Gastrocnemius medialis (tissue), 4 donors: ENCODE results near the gene ZSWIM7. TPM values are rescaled to one million over a fixed set of nuclear protein-coding genes. Genes with fewer than 3 reads are reported as not detected.

Source experiments
- ATAC-seq, 2 donors: fragments of 150-250 bp; one replicate each; pipeline ENCODE4 v1.9.1; 2016
- DNase-seq, 2 donors: peaks; one replicate each; pipeline ENCODE4 v3.0.0-alpha.2; 2019
- H3K27ac ChIP-seq, 4 donors: fragments of 200-600 bp; sonication (generic); 1 replicate in 1 of 4; 2 replicates in 3 of 4; pipeline ENCODE4 v1.5.1; 2016 to 2018; ENCODE audit warnings: mild to moderate bottlenecking in 2 of 4, moderate library complexity in 1 of 4
- H3K27me3 ChIP-seq, 3 donors: fragments of 200-600 bp; sonication (generic) in 2 of 3; 1 replicate in 1 of 3; 2 replicates in 2 of 3; pipeline versions ENCODE4 v1.5.1 to v1.6.0; 2016 to 2019; ENCODE audit warnings: mild to moderate bottlenecking in 1 of 3, moderate library complexity in 1 of 3
- H3K36me3 ChIP-seq, 2 donors: fragments of 200-600 bp; sonication (generic) in 1 of 2; one replicate each; pipeline ENCODE4 v1.5.1; 2017 to 2018
- H3K4me1 ChIP-seq, 2 donors: fragments of 200-600 bp; sonication (generic) in 1 of 2; one replicate each; pipeline ENCODE4 v1.5.1; 2016 to 2017; ENCODE audit warnings: mild to moderate bottlenecking in 2 of 2
- H3K4me3 ChIP-seq, 4 donors: fragments of 200-600 bp; sonication (generic) in 3 of 4; 1 replicate in 1 of 4; 2 replicates in 3 of 4; pipeline ENCODE4 v1.5.1; 2016 to 2019; ENCODE audit warnings: mild to moderate bottlenecking in 2 of 4
- H3K9me3 ChIP-seq, 3 donors: fragments of 200-600 bp; sonication (generic) in 2 of 3; 1 replicate in 1 of 3; 2 replicates in 2 of 3; pipeline ENCODE4 v1.5.1; 2016 to 2019
- POLR2A ChIP-seq, 2 donors: fragments of 450-650 bp; IDR thresholded peaks; one replicate each; pipeline ENCODE4 v1.6.1; 2017; ENCODE audit warnings: antibody characterized with exemption in 2 of 2, mild to moderate bottlenecking in 2 of 2, moderate library complexity in 2 of 2
- in situ Hi-C, 4 donors: fragments of 200-750 bp; cut with MboI; loops; one replicate each; pipeline versions ENCODE4 v1.15.0 to v1.8.0; 2017; ENCODE audit warnings: low sequenced_read_pairs in 4 of 4
- intact Hi-C: fragments of 100-400 bp; cut with DNase I; formaldehyde crosslinking; loops from one replicate; pipeline ENCODE4 v1.15.1; 2023; ENCODE audit warnings: low total_unique reads
- total RNA-seq, 4 donors: library from RNA; depleted of rRNA; stranded (reverse); fragments of >200 nt; gene quantifications; one replicate each; pipeline versions ENCODE4 v1.1.0 to v1.2.3, GENCODE V29; 2016
- TF ChIP-seq, protein P1 (sequence below), 5 experiments: fragments of 450-650 bp in 3 of 5; fragments of 200-600 bp in 2 of 5; sonication (generic) in 2 of 5; IDR thresholded peaks in 4 of 5; conservative IDR thresholded peaks in 1 of 5; 1 replicate in 4 of 5; 2 replicates in 1 of 5; pipeline ENCODE4 v1.5.1; 2016 to 2019; ENCODE audit warnings: antibody characterized with exemption in 5 of 5, mild to moderate bottlenecking in 3 of 5, moderate library complexity in 3 of 5

ZSWIM7 gene
- total RNA-seq, 4 donors from 2014 or later = 13.2 to 19.5 (median 19.1) TPM

DNA sequence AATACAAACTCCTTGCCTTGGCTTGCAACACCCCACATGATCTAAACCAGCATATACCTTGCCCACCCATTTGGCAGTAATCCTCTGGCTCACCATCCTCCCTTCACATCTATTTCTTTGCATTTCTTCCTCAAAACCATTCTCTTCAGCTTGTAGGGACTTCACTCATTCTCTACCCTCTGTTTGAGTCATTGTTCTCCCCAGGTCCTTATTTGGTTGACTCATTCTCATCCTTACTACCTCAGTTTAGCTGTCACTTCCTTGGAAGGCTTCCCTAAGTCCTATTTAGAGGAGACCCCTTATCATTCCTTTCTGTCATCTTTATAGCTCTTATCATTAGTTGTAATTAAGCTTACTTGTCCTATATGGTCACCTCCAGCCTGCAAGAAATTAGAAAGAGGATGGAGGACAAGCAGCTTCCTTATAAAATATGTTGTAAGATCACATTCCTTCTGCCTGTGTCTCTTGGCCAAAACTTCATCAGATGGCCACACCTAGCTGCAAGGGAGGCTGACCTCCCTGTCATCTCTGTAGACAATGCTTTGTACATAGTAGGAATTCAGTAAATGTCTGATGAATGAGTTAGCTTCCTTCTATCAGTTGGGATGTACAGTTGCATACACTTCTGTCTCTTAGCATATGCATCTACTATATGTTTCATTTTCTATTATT lies 1.9 kb upstream of the ZSWIM7 start:
- DNase-seq = no peak
- Histone ChIP-seq H3K36me3 (peaks cover 0 to 54% of the 10 kb centered on the region in 2 donors), H3K27ac (peak overlapping the region in 2 of 4 donors; percentile 94), H3K4me1 (peaks cover 11 to 21% of the 10 kb centered on the region in 2 donors), H3K9me3 (no peaks in the 10 kb centered on the region), H3K27me3 (no peaks in the 10 kb centered on the region), H3K4me3 (peak overlapping the region in 2 of 4 donors; percentile 81 to 96)
- intact Hi-C loops = loop anchor here (10.0 kb wide), 1 partner anchor 353 kb away; the partner anchor contains the start of gene CENPV
- TF ChIP-seq POLR2A (IDR thresholded peaks at IDR 0.05) = no peak
- TF ChIP-seq, protein P1, sequence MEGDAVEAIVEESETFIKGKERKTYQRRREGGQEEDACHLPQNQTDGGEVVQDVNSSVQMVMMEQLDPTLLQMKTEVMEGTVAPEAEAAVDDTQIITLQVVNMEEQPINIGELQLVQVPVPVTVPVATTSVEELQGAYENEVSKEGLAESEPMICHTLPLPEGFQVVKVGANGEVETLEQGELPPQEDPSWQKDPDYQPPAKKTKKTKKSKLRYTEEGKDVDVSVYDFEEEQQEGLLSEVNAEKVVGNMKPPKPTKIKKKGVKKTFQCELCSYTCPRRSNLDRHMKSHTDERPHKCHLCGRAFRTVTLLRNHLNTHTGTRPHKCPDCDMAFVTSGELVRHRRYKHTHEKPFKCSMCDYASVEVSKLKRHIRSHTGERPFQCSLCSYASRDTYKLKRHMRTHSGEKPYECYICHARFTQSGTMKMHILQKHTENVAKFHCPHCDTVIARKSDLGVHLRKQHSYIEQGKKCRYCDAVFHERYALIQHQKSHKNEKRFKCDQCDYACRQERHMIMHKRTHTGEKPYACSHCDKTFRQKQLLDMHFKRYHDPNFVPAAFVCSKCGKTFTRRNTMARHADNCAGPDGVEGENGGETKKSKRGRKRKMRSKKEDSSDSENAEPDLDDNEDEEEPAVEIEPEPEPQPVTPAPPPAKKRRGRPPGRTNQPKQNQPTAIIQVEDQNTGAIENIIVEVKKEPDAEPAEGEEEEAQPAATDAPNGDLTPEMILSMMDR (IDR thresholded peaks at IDR 0.05 in 4 of 5, conservative IDR thresholded peaks at IDR 0.05 in 1 of 5) = no peak
- in situ Hi-C loops = no loop called here
- no peak for ATAC-seq

- H3K4me3 ChIP-seq = peak overlapping the region; percentile 81 to 96 (median 84)
- H3K36me3 ChIP-seq = peaks cover 0 to 42% of the 10 kb centered on the region in 2 donors
- peak overlapping the region; percentile 89 to 94 (median 94) for H3K27ac ChIP-seq
- DNase-seq (peak in 1 of 2 donors; percentile 22), ATAC-seq (peak; percentile 45 to 49)
- no peaks in the 10 kb centered on the region for H3K9me3 ChIP-seq
- H3K27me3 ChIP-seq = no peaks in the 10 kb centered on the region
- no peak for TF ChIP-seq POLR2A (IDR thresholded peaks at IDR 0.05)
- TF ChIP-seq, protein P1 (IDR thresholded peaks at IDR 0.05 in 4 of 5, conservative IDR thresholded peaks at IDR 0.05 in 1 of 5) = no peak
- in situ Hi-C loops = loop anchor here in 2 of 4 donors (25.0 kb wide), 1 partner anchor 163 kb away; no protein-coding TSS in a partner anchor
- intact Hi-C loops = loop anchor here (2.0 to 10.0 kb wide), 3 partner anchors 171 to 355 kb away; partner anchors contain the start of genes CENPV, NCOR1 and PIGL
- peaks cover 11 to 21% of the 10 kb centered on the region in 2 donors for H3K4me1 ChIP-seq
These were observed 697 bp upstream of the ZSWIM7 start for GRCh38 chr17:15999974-16000827.

- TF ChIP-seq, protein P1 (IDR thresholded peaks at IDR 0.05 in 4 of 5, conservative IDR thresholded peaks at IDR 0.05 in 1 of 5) = no peak
- TF ChIP-seq POLR2A (IDR thresholded peaks at IDR 0.05) = no peak
These were observed 1.4 kb downstream of the ZSWIM7 start for GRCh38 chr17:15998031-15998562.

GRCh38 chr17:15996322-15996721 lies 3.2 kb downstream of the ZSWIM7 start:
- Histone ChIP-seq H3K9me3 (no peaks in the 10 kb centered on the region), H3K27me3 (no peaks in the 10 kb centered on the region), H3K36me3 (peaks cover 0 to 24% of the 10 kb centered on the region in 2 donors), H3K4me1 (peaks cover 11 to 14% of the 10 kb centered on the region in 2 donors), H3K27ac (no peak overlapping the region), H3K4me3 (no peak overlapping the region)
- in situ Hi-C loops = loop anchor here in 2 of 4 donors (25.0 kb wide), 1 partner anchor 159 kb away; no protein-coding TSS in a partner anchor
- DNase-seq (no peak), ATAC-seq (no peak)
- intact Hi-C loops = loop anchor here (5.0 kb wide), 1 partner anchor 221 kb away; the partner anchor contains the start of genes NCOR1 and PIGL
- TF ChIP-seq, protein P1 (IDR thresholded peaks at IDR 0.05 in 4 of 5, conservative IDR thresholded peaks at IDR 0.05 in 1 of 5) = no peak
- TF ChIP-seq POLR2A (IDR thresholded peaks at IDR 0.05) = no peak

More at GRCh38 chr17:15998031-15998562, 1.4 kb downstream of the ZSWIM7 start:
- intact Hi-C loops (loop anchor here (2.0 to 5.0 kb wide), 2 partner anchors 169 to 219 kb away; partner anchors contain the start of genes NCOR1 and PIGL), in situ Hi-C loops (loop anchor here in 2 of 4 donors (25.0 kb wide), 1 partner anchor 161 kb away; no protein-coding TSS in a partner anchor)
- Histone ChIP-seq H3K9me3 (no peaks in the 10 kb centered on the region), H3K4me1 (peaks cover 11 to 18% of the 10 kb centered on the region in 2 donors), H3K27ac (peak overlapping the region; percentile 89 to 94 (median 94)), H3K4me3 (no peak overlapping the region), H3K36me3 (peaks cover 0 to 29% of the 10 kb centered on the region in 2 donors), H3K27me3 (no peaks in the 10 kb centered on the region)
- ATAC-seq (no peak), DNase-seq (no peak)
